MM.1S (cell line): ENCODE results near the gene SLC16A7.

Experiments used
- DNase-seq: peaks from one replicate; pipeline ENCODE4 v3.0.0-alpha.2; 2015
- H2AFZ ChIP-seq: fragments of 300-600 bp; sonication (generic); 2 replicates; pipeline ENCODE4 v1.6.0; 2016; ENCODE audit warnings: antibody characterized with exemption, low read length
- H3F3A ChIP-seq: fragments of 300-600 bp; sonication (generic); 2 replicates; pipeline ENCODE4 v1.6.1; 2016; ENCODE audit warnings: mild to moderate bottlenecking, antibody characterized with exemption, low read length, moderate library complexity, mixed read lengths; ENCODE audit not compliant: insufficient read depth
- H3K27ac ChIP-seq: fragments of 300-600 bp; sonication (generic); 2 replicates; pipeline ENCODE4 v1.5.1; 2016; ENCODE audit warnings: mild to moderate bottlenecking, low read length
- H3K27me3 ChIP-seq: fragments of 300-600 bp; sonication (generic); replicated peaks from 2 replicates; pipeline ENCODE4 v1.6.0; 2016; ENCODE audit warnings: low read length; ENCODE audit not compliant: insufficient read depth
- H3K36me3 ChIP-seq: fragments of 300-600 bp; sonication (generic); replicated peaks from 2 replicates; pipeline ENCODE4 v1.6.1; 2016; ENCODE audit warnings: mild to moderate bottlenecking, low read length, mixed read lengths; ENCODE audit not compliant: insufficient read depth
- H3K4me1 ChIP-seq: fragments of 300-600 bp; sonication (generic); 2 replicates; pipeline ENCODE4 v1.6.1; 2016; ENCODE audit warnings: low read length, mixed read lengths
- H3K4me2 ChIP-seq: fragments of 300-600 bp; sonication (generic); 2 replicates; pipeline ENCODE4 v1.6.0; 2016; ENCODE audit warnings: low read depth, low read length
- H3K4me3 ChIP-seq: fragments of 300-600 bp; sonication (generic); 2 replicates; pipeline ENCODE4 v1.5.1; 2016; ENCODE audit warnings: low read length, mixed read lengths
- H3K79me2 ChIP-seq: fragments of 300-600 bp; sonication (generic); 2 replicates; pipeline ENCODE4 v1.6.1; 2016; ENCODE audit warnings: mixed run types, low read length, mixed read lengths
- H3K9ac ChIP-seq: fragments of 300-600 bp; sonication (generic); 2 replicates; pipeline ENCODE4 v1.6.1; 2016; ENCODE audit warnings: low read length, mixed read lengths
- H3K9me2 ChIP-seq: fragments of 300-600 bp; sonication (generic); replicated peaks from 2 replicates; pipeline ENCODE4 v1.6.1; 2016; ENCODE audit warnings: mild to moderate bottlenecking, low read length, mixed read lengths; ENCODE audit not compliant: insufficient read depth
- H3K9me3 ChIP-seq: fragments of 300-600 bp; sonication (generic); replicated peaks from 2 replicates; pipeline ENCODE4 v1.6.1; 2016; ENCODE audit warnings: mild to moderate bottlenecking, low read length, mixed read lengths; ENCODE audit not compliant: insufficient read depth
- H4K20me1 ChIP-seq: fragments of 300-600 bp; sonication (generic); 2 replicates; pipeline ENCODE4 v1.6.1; 2016; ENCODE audit warnings: mild to moderate bottlenecking, low read length, moderate library complexity, mixed read lengths; ENCODE audit not compliant: insufficient read depth
- EZH2 ChIP-seq: fragments of 300-600 bp; sonication (generic); optimal IDR thresholded peaks from 2 replicates; pipeline ENCODE3; 2017; ENCODE audit warnings: low read depth, mild to moderate bottlenecking, antibody characterized with exemption, low read length, mixed read lengths
- EZH2phosphoT487 ChIP-seq: fragments of 300-600 bp; sonication (generic); IDR thresholded peaks from 2 replicates; pipeline ENCODE4 v1.6.1; 2018; ENCODE audit warnings: antibody characterized with exemption, low read length
- TF ChIP-seq, protein P1 (sequence below): fragments of 300-600 bp; sonication (generic); IDR thresholded peaks from 2 replicates; pipeline ENCODE4 v1.5.1; 2016; ENCODE audit warnings: antibody characterized with exemption, low read length, mixed read lengths

The SLC16A7 gene

DNA sequence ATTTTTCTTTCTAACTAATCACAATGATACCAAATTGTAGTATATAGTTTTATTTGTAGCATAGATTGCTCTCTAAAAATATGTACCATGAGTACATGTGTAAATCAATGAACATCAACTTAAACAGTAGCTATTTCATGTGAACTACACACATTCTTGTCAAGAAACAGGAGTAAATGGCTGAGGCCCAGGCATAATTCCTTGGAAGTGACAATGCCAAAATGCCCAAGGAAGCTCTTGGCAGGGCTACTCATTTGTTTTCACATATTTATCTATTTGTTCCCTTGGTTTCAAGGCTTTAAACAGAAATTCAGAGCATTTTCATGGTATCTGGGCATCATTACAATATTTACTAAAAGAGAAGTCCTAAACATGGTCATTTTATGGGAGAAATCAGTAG, 165.7 kb downstream of the SLC16A7 start:
- TF ChIP-seq EZH2phosphoT487 (no peak), EZH2 (no peak)
- TF ChIP-seq, protein P1, sequence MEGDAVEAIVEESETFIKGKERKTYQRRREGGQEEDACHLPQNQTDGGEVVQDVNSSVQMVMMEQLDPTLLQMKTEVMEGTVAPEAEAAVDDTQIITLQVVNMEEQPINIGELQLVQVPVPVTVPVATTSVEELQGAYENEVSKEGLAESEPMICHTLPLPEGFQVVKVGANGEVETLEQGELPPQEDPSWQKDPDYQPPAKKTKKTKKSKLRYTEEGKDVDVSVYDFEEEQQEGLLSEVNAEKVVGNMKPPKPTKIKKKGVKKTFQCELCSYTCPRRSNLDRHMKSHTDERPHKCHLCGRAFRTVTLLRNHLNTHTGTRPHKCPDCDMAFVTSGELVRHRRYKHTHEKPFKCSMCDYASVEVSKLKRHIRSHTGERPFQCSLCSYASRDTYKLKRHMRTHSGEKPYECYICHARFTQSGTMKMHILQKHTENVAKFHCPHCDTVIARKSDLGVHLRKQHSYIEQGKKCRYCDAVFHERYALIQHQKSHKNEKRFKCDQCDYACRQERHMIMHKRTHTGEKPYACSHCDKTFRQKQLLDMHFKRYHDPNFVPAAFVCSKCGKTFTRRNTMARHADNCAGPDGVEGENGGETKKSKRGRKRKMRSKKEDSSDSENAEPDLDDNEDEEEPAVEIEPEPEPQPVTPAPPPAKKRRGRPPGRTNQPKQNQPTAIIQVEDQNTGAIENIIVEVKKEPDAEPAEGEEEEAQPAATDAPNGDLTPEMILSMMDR: no peak
- Histone ChIP-seq H3K27ac (no peak overlapping the region), H3K4me3 (no peak overlapping the region), H3F3A (no peaks in the 10 kb centered on the region), H3K79me2 (no peaks in the 10 kb centered on the region), H3K4me1 (no peaks in the 10 kb centered on the region), H3K9ac (no peak overlapping the region), H4K20me1 (no peaks in the 10 kb centered on the region), H3K9me2 (no peaks in the 10 kb centered on the region), H3K27me3 (no peaks in the 10 kb centered on the region), H3K4me2 (no peak overlapping the region), H3K36me3 (no peaks in the 10 kb centered on the region), H2AFZ (no peak overlapping the region), H3K9me3 (no peaks in the 10 kb centered on the region)
- no peak for DNase-seq

DNA sequence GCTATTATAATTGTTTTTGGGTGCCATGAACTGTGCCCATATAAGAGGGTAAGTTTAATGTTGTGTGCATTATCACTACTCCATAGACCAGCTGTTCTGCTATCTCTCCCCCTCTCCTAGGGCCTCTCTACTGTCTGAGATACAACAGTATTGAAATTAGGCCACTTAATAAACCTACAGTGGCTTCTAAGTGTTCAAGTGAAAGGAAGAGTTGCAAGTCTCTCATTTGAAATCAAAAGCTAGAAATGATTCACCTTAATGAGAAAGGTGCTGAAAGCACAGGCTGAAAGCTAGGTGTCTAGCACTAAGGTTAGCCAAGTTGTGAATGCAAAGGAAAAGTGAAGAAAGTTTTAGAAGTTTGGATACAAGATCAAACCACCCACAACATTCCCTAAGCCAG, 168.0 kb downstream of the SLC16A7 start:
- H3F3A ChIP-seq: no peaks in the 10 kb centered on the region

DNA sequence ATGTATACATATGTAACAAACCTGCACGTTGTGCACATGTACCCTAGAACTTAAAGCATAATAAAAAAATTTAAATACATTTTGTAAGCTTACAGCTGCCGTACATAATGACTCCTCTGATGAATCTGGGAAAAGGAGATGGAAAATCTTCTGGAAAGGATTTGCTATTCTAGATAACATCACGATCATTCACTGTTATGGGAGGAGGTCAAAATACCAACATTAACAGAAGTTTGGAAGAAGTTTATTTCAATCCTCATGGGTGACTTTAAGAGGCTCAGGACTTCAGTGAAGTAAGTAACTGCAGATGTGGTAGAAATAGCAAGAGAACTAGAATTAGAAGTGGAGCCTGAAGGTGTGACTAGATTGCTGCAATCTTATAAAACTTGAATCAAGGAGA, 172.2 kb downstream of the SLC16A7 start:
- Histone ChIP-seq H3K4me1 (no peaks in the 10 kb centered on the region), H3K79me2 (no peaks in the 10 kb centered on the region), H3K27me3 (no peaks in the 10 kb centered on the region), H3F3A (no peaks in the 10 kb centered on the region), H3K9me2 (no peaks in the 10 kb centered on the region), H2AFZ (no peak overlapping the region), H3K36me3 (no peaks in the 10 kb centered on the region), H3K4me3 (no peak overlapping the region), H3K27ac (no peak overlapping the region), H3K9me3 (no peaks in the 10 kb centered on the region), H3K9ac (no peak overlapping the region), H3K4me2 (no peak overlapping the region), H4K20me1 (no peaks in the 10 kb centered on the region)
- no peak for DNase-seq
- TF ChIP-seq, protein P1: no peak
- TF ChIP-seq EZH2phosphoT487: no peak
- TF ChIP-seq EZH2: no peak

More for the DNA sequence above, 168.0 kb downstream of the SLC16A7 start:
- H3K9me3 ChIP-seq: no peaks in the 10 kb centered on the region
- no peaks in the 10 kb centered on the region for H3K4me1 ChIP-seq
- H4K20me1 ChIP-seq: no peaks in the 10 kb centered on the region
- no peaks in the 10 kb centered on the region for H3K9me2 ChIP-seq
- H3K79me2 ChIP-seq: no peaks in the 10 kb centered on the region
- H3K9ac ChIP-seq: no peak overlapping the region
- H2AFZ ChIP-seq: no peak overlapping the region
- no peak for DNase-seq
- H3K27ac ChIP-seq: no peak overlapping the region
- H3K27me3 ChIP-seq: no peaks in the 10 kb centered on the region
- no peaks in the 10 kb centered on the region for H3K36me3 ChIP-seq
- TF ChIP-seq EZH2phosphoT487 (no peak), EZH2 (no peak)
- TF ChIP-seq, protein P1: no peak
- H3K4me2 ChIP-seq: no peak overlapping the region
- H3K4me3 ChIP-seq: no peak overlapping the region
